Natural killer cell (primary cell): ENCODE data around the gene RHOC. TPM values are rescaled to one million over a fixed set of nuclear protein-coding genes. Genes with fewer than 3 reads are reported as not detected.
"Not testable (repeated sequence)": the region's sequence is repeated elsewhere in the genome, so short reads cannot be mapped to it uniquely, and the experiment has no call there.

Source experiments
- ATAC-seq, 3 donors: fragments of 150-1000 bp in 2 of 3; fragments of 200-7000 bp in 1 of 3; cut with Tn5 transposase; 1 replicate in 1 of 3; 2 replicates in 2 of 3; pipeline ENCODE4 v1.10.0; 2021; ENCODE audit warnings: mild to moderate bottlenecking in 2 of 3, moderate library complexity in 2 of 3
- DNase-seq, 2 donors: peaks; one replicate each; pipeline versions ENCODE4 v3.0.0 to v3.0.0-alpha.2; 2013 to 2021; ENCODE audit warnings: mixed read lengths in 1 of 2
- H3K27ac ChIP-seq: one replicate; pipeline ENCODE4 v1.5.1; 2013; ENCODE audit warnings: mild to moderate bottlenecking, low read length
- H3K27me3 ChIP-seq: one replicate; pipeline ENCODE4 v1.6.1; 2013; ENCODE audit warnings: low read length; ENCODE audit not compliant: control insufficient read depth, insufficient read depth
- H3K36me3 ChIP-seq: one replicate; pipeline ENCODE4 v1.6.1; 2013; ENCODE audit warnings: low read length; ENCODE audit not compliant: control insufficient read depth, insufficient read depth
- H3K4me1 ChIP-seq: one replicate; pipeline ENCODE4 v1.6.1; 2013; ENCODE audit warnings: low read length; ENCODE audit not compliant: control insufficient read depth, insufficient read depth
- H3K4me3 ChIP-seq: one replicate; pipeline ENCODE4 v1.5.1; 2013; ENCODE audit warnings: low read length
- H3K9me3 ChIP-seq: one replicate; pipeline ENCODE4 v1.6.1; 2013; ENCODE audit warnings: low read length; ENCODE audit not compliant: control insufficient read depth, insufficient read depth
- H3K27ac Mint-ChIP-seq, 2 donors: one replicate each; pipeline ENCODE4 v1.8.0; 2022; ENCODE audit warnings: mild to moderate bottlenecking in 2 of 2, mixed read lengths in 2 of 2, moderate library complexity in 1 of 2
- H3K27me3 Mint-ChIP-seq, 2 donors: one replicate each; pipeline ENCODE4 v1.8.0; 2022; ENCODE audit warnings: low read depth in 2 of 2, mixed read lengths in 2 of 2
- H3K36me3 Mint-ChIP-seq: one replicate; pipeline ENCODE4 v1.8.0; 2022; ENCODE audit warnings: mixed read lengths
- H3K4me1 Mint-ChIP-seq, 2 donors: one replicate each; pipeline ENCODE4 v1.8.0; 2022; ENCODE audit warnings: mixed read lengths in 2 of 2
- H3K4me3 Mint-ChIP-seq: one replicate; pipeline ENCODE4 v1.8.0; 2022; ENCODE audit warnings: mild to moderate bottlenecking, moderate library complexity, mixed read lengths
- H3K9me3 Mint-ChIP-seq, 2 donors: one replicate each; pipeline ENCODE4 v1.8.0; 2022; ENCODE audit warnings: mixed read lengths in 2 of 2
- CTCF ChIP-seq: fragments of 200-600 bp; IDR thresholded peaks from one replicate; pipeline ENCODE4 v1.8.0; 2022; ENCODE audit warnings: antibody characterized with exemption
- WGBS: methylation state at CpG from one replicate; pipeline ENCODE4 v1.1.7; 2013; ENCODE audit warnings: missing lambda C conversion rate; ENCODE audit not compliant: insufficient coverage; 5-methylcytosine and 5-hydroxymethylcytosine counted together
- intact Hi-C: fragments of 100-400 bp; cut with micrococcal nuclease; formaldehyde crosslinking; loops from one replicate; pipeline ENCODE4 v1.14.2; 2022
- total RNA-seq, 4 donors: library from RNA; stranded (reverse); fragments of 120-200 nt in 1 of 4; gene quantifications; one replicate each; pipeline versions ENCODE4 v1.2.3 to v1.2.4, GENCODE V29; 2013 to 2022

RHOC gene
- total RNA-seq, 3 donors from 2014 or later (not counting 1 experiment from before 2014, with no cell fraction given): 161 to 199 (median 195) TPM

DNA sequence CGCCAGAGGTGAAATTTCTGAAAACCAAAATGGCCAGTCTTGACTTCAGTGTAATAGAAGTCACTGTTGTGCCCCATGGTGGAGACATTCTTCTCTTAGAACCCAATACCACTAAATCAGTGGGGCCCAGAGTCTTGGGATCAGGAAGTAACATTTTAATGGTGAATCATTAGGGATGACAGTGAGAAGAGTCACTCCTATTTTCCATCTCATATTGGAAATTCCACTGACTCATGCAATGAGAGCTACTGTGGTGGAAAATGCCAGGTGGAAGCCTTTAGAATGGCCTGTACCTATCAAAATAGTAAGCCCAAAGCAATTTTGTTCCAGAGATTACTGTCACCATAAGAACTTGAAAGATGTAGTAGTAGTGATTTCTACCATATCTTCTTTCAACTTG, 28.8 kb upstream of the RHOC start:
- Mint-ChIP-seq H3K9me3 (no peaks in the 10 kb centered on the region), H3K27ac (no peak overlapping the region), H3K27me3 (peaks cover 31 to 40% of the 10 kb centered on the region in 2 donors), H3K36me3 (no peaks in the 10 kb centered on the region), H3K4me3 (no peak overlapping the region), H3K4me1 (no peaks in the 10 kb centered on the region)
- Histone ChIP-seq H3K36me3 (no peaks in the 10 kb centered on the region), H3K4me3 (no peak overlapping the region), H3K9me3 (no peaks in the 10 kb centered on the region), H3K27ac (no peak overlapping the region), H3K4me1 (no peaks in the 10 kb centered on the region), H3K27me3 (no peaks in the 10 kb centered on the region)
- TF ChIP-seq CTCF: no peak
- intact Hi-C loops: no loop called here
- no peak for DNase-seq
- no CpG with 5 or more reads among the region's 1 CpG for WGBS
- no peak for ATAC-seq

GRCh38 chr1:112731451-112731850, 24.5 kb upstream of the RHOC start:
- Histone ChIP-seq H3K9me3 (no peaks in the 10 kb centered on the region), H3K27ac (no peak overlapping the region), H3K36me3 (no peaks in the 10 kb centered on the region), H3K4me3 (no peak overlapping the region), H3K27me3 (no peaks in the 10 kb centered on the region), H3K4me1 (no peaks in the 10 kb centered on the region)
- no peaks in the 10 kb centered on the region for H3K4me1 Mint-ChIP-seq
- H3K4me3 Mint-ChIP-seq: no peak overlapping the region
- DNase-seq (no peak), ATAC-seq (no peak)
- no peaks in the 10 kb centered on the region for H3K9me3 Mint-ChIP-seq
- H3K27me3 Mint-ChIP-seq: peaks cover 8 to 10% of the 10 kb centered on the region in 2 donors
- WGBS: 64% methylated on average over 1 of the region's 1 CpG
- no peak overlapping the region for H3K27ac Mint-ChIP-seq
- intact Hi-C loops: no loop called here
- no peaks in the 10 kb centered on the region for H3K36me3 Mint-ChIP-seq
- TF ChIP-seq CTCF: no peak

DNA sequence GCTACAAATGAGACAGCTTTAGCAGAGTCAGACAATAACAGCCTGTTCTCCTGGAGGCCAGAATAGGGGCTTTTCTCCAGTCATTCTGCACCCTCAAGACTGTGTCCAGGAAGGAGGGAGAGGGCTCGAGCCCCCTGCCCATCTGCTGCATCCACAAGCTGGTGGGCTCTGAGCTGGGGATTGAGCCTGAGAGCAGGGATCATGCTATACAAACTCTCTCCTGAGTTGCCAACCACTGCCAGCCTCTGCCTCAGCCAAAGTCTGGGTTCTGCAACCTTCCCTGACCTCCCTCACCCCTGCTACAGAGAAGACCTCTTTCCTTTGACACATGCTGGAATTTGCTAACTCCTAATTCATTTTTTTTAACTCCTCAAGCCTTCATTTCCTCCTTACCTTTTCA, 23.0 kb upstream of the RHOC start:
- WGBS: 57% methylated on average over 1 of the region's 1 CpG
- Mint-ChIP-seq H3K4me1 (no peaks in the 10 kb centered on the region), H3K36me3 (no peaks in the 10 kb centered on the region), H3K27me3 (peaks cover 8 to 10% of the 10 kb centered on the region in 2 donors), H3K9me3 (no peaks in the 10 kb centered on the region), H3K4me3 (no peak overlapping the region), H3K27ac (no peak overlapping the region)
- Histone ChIP-seq H3K36me3 (no peaks in the 10 kb centered on the region), H3K4me1 (no peaks in the 10 kb centered on the region), H3K27me3 (no peaks in the 10 kb centered on the region), H3K4me3 (no peak overlapping the region), H3K27ac (no peak overlapping the region), H3K9me3 (no peaks in the 10 kb centered on the region)
- no peak for DNase-seq
- no peak for ATAC-seq
- TF ChIP-seq CTCF: no peak
- intact Hi-C loops: no loop called here

DNA sequence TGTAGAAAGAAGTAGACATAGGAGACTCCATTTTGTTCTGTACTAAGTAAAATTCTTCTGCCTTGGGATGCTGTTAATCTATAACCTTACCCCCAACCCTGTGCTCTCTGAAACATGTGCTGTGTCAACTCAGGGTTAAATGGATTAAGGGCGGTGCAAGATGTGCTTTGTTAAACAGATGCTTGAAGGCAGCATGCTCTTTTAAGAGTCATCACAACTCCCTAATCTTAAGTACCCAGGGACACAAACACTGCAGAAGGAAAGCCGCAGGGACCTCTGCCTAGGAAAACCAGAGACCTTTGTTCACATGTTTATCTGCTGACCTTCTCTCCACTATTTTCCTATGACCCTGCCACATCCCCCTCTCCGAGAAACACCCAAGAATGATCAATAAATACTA, 22.1 kb upstream of the RHOC start:
- WGBS: 97% methylated on average over 2 of the region's 3 CpGs
- H3K27ac ChIP-seq, H3K9me3 Mint-ChIP-seq, H3K9me3 ChIP-seq, DNase-seq, H3K27me3 ChIP-seq, H3K36me3 ChIP-seq, H3K27ac Mint-ChIP-seq, H3K4me1 ChIP-seq, ATAC-seq, intact Hi-C loops, H3K36me3 Mint-ChIP-seq, H3K4me1 Mint-ChIP-seq, H3K4me3 Mint-ChIP-seq, H3K27me3 Mint-ChIP-seq, H3K4me3 ChIP-seq: not testable (repeated sequence)

DNA sequence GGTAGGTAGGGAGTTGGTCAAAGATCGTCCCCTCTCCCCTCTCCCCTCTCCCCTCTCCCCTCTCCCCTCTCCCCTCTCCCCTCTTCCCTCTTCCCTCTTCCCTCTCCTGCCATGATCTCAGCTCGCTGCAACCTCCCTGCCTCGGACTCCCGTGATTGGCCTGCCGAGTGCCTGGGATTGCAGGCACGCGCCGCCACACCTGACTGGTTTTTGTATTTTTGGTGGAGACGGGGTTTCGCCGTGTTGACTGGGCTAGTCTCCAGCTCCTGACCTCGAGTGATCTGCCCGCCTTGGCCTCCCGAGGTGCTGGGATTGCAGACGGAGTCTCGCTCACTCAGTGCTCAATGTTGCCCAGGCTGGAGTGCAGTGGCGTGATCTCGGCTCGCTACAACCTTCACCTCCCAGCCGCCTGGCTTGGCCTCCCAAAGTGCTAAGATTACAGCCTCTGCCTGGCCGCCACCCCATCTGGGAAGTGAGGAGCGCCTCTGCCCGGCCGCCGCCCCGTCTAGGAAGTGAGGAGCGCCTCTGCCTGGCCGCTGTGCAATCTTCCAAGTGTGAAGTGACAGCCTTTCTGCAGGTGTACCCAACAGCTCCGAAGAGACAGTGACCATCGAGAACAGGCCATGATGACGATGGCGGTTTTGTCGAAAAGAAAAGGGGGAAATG, 21.5 kb upstream of the RHOC start:
- H3K27ac Mint-ChIP-seq, H3K27me3 Mint-ChIP-seq, H3K4me1 Mint-ChIP-seq, H3K4me3 Mint-ChIP-seq, H3K27ac ChIP-seq, H3K36me3 ChIP-seq, H3K4me3 ChIP-seq, intact Hi-C loops, H3K9me3 Mint-ChIP-seq, ATAC-seq, H3K27me3 ChIP-seq, H3K36me3 Mint-ChIP-seq, H3K9me3 ChIP-seq, H3K4me1 ChIP-seq, DNase-seq: not testable (repeated sequence)
- WGBS: 93% methylated on average over 31 of the region's 33 CpGs
